WTC11 (cell line): ENCODE data around the gene ZGPAT. TPM values are rescaled to one million over a fixed set of nuclear protein-coding genes. Genes with fewer than 3 reads are reported as not detected.

Experiments used
- ATAC-seq: fragments of 200-7000 bp; cut with Tn5 transposase; 2 replicates; pipeline ENCODE4 v1.10.0; 2021; ENCODE audit warnings: mild to moderate bottlenecking, moderate library complexity
- CTCF ChIA-PET: fragments of 300-600 bp; sonication (Branson Sonifier 250); formaldehyde crosslinking; loops from one replicate; lab custom pipeline; 2021; ENCODE audit warnings: antibody characterized with exemption; lab: Charles Lee
- POLR2A ChIA-PET: fragments of 350-600 bp; sonication (Branson Sonifier 250); formaldehyde crosslinking; loops from one replicate; lab custom pipeline; 2021; ENCODE audit warnings: antibody characterized with exemption; lab: Charles Lee
- DNase-seq: peaks from one replicate; pipeline ENCODE4 v3.0.0; 2021; ENCODE audit warnings: low spot score
- H3K27ac Mint-ChIP-seq: 2 replicates; pipeline ENCODE4 v1.8.0; 2021; ENCODE audit warnings: mixed read lengths
- H3K27me3 Mint-ChIP-seq: 2 replicates; pipeline ENCODE4 v1.8.0; 2021; ENCODE audit warnings: low read depth, mild to moderate bottlenecking, moderate library complexity, mixed read lengths
- H3K36me3 Mint-ChIP-seq: 2 replicates; pipeline ENCODE4 v1.8.0; 2021; ENCODE audit warnings: mixed read lengths
- H3K4me1 Mint-ChIP-seq: 2 replicates; pipeline ENCODE4 v1.8.0; 2022; ENCODE audit warnings: mixed read lengths
- H3K4me3 Mint-ChIP-seq: 2 replicates; pipeline ENCODE4 v1.8.0; 2021; ENCODE audit warnings: mild to moderate bottlenecking, moderate library complexity, mixed read lengths
- H3K9me3 Mint-ChIP-seq: 2 replicates; pipeline ENCODE4 v1.8.0; 2021; ENCODE audit warnings: mixed read lengths
- E2F1 ChIP-seq: sonication (generic); formaldehyde crosslinking; IDR thresholded peaks from 2 replicates; pipeline ENCODE4 v1.8.0; 2022; ENCODE audit warnings: mild to moderate bottlenecking, missing genetic modification reagents
- GABPB1 ChIP-seq: sonication (generic); formaldehyde crosslinking; IDR thresholded peaks from 2 replicates; pipeline ENCODE4 v1.8.1; 2023; ENCODE audit warnings: mild to moderate bottlenecking, missing genetic modification reagents
- GRHL2 ChIP-seq: fragments of 250-450 bp; sonication (Bioruptor Pico); IDR thresholded peaks from 2 replicates; pipeline ENCODE4 v1.8.0; 2022; ENCODE audit warnings: mild to moderate bottlenecking, moderate library complexity; ENCODE audit not compliant: insufficient replicate concordance, severe bottlenecking
- KAT7 ChIP-seq: sonication (generic); formaldehyde crosslinking; IDR thresholded peaks from 2 replicates; pipeline ENCODE4 v1.8.1; 2023; ENCODE audit warnings: missing genetic modification reagents, mild to moderate bottlenecking, borderline replicate concordance
- MXD4 ChIP-seq: fragments of 250-450 bp; sonication (Bioruptor Pico); IDR thresholded peaks from 2 replicates; pipeline ENCODE4 v1.8.0; 2021; ENCODE audit warnings: mild to moderate bottlenecking, moderate library complexity, borderline replicate concordance
- NFATC4 ChIP-seq: fragments of 250-450 bp; sonication (Bioruptor Pico); IDR thresholded peaks from 2 replicates; pipeline ENCODE4 v1.9.0; 2021; ENCODE audit warnings: mild to moderate bottlenecking
- NR1H2 ChIP-seq: sonication (generic); formaldehyde crosslinking; IDR thresholded peaks from 2 replicates; pipeline ENCODE4 v1.9.0; 2021; ENCODE audit warnings: mild to moderate bottlenecking, moderate library complexity, missing genetic modification reagents
- NR2C2 ChIP-seq: sonication (generic); formaldehyde crosslinking; IDR thresholded peaks from 2 replicates; pipeline ENCODE4 v1.8.0; 2022; ENCODE audit warnings: mild to moderate bottlenecking, missing genetic modification reagents
- PRDM15 ChIP-seq: sonication (generic); formaldehyde crosslinking; IDR thresholded peaks from 2 replicates; pipeline ENCODE4 v1.8.0; 2022; ENCODE audit warnings: missing genetic modification reagents
- PRRX2 ChIP-seq: fragments of 250-450 bp; sonication (Bioruptor Pico); IDR thresholded peaks from 2 replicates; pipeline ENCODE4 v1.8.0; 2021; ENCODE audit warnings: mild to moderate bottlenecking
- SOX15 ChIP-seq: fragments of 250-450 bp; sonication (Bioruptor Pico); IDR thresholded peaks from 2 replicates; pipeline ENCODE4 v1.9.0; 2021; ENCODE audit warnings: mild to moderate bottlenecking
- SP1 ChIP-seq: sonication (generic); formaldehyde crosslinking; conservative IDR thresholded peaks from 2 replicates; pipeline ENCODE4 v1.8.1; 2022; ENCODE audit warnings: missing genetic modification reagents
- ZMAT4 ChIP-seq: fragments of 250-450 bp; sonication (Bioruptor Pico); IDR thresholded peaks from 2 replicates; pipeline ENCODE4 v1.9.0; 2021; ENCODE audit warnings: mild to moderate bottlenecking
- ZNF138 ChIP-seq: sonication (generic); formaldehyde crosslinking; conservative IDR thresholded peaks from 2 replicates; pipeline ENCODE4 v1.8.1; 2022; ENCODE audit warnings: mild to moderate bottlenecking, moderate library complexity, missing genetic modification reagents
- ZNF396 ChIP-seq: fragments of 250-450 bp; sonication (Bioruptor Pico); IDR thresholded peaks from 2 replicates; pipeline ENCODE4 v1.8.0; 2021; ENCODE audit warnings: mild to moderate bottlenecking, moderate library complexity, borderline replicate concordance
- ZNF425 ChIP-seq: fragments of 250-450 bp; sonication (Bioruptor Pico); conservative IDR thresholded peaks from 2 replicates; pipeline ENCODE4 v1.9.0; 2021; ENCODE audit warnings: mild to moderate bottlenecking
- ZNF532 ChIP-seq: fragments of 250-450 bp; sonication (Bioruptor Pico); IDR thresholded peaks from 2 replicates; pipeline ENCODE4 v1.9.0; 2021; ENCODE audit warnings: mild to moderate bottlenecking, borderline replicate concordance
- total RNA-seq: library from RNA; stranded (reverse); gene quantifications from 3 replicates; pipeline ENCODE4 v1.2.3, GENCODE V29; 2021
- TF ChIP-seq, protein P1 (sequence below): fragments of 250-450 bp; sonication (Bioruptor Pico); IDR thresholded peaks from 2 replicates; pipeline ENCODE4 v1.8.0; 2021; ENCODE audit warnings: mild to moderate bottlenecking
- TF ChIP-seq, protein P2 (sequence below): sonication (generic); formaldehyde crosslinking; IDR thresholded peaks from 2 replicates; pipeline ENCODE4 v1.8.1; 2023; ENCODE audit warnings: mild to moderate bottlenecking, moderate library complexity, missing genetic modification reagents

ZGPAT gene
- total RNA-seq, 1 experiment from 2014 or later: 28.3 TPM

- TF ChIP-seq PRDM15 (CRISPR knock-in tag): no peak
- no peak for TF ChIP-seq ZMAT4 (CRISPR knock-in tag)
- TF ChIP-seq PRRX2 (CRISPR knock-in tag): no peak
- no peak for TF ChIP-seq ZNF396
- TF ChIP-seq SP1 (CRISPR knock-in tag): no peak
- TF ChIP-seq KAT7 (CRISPR knock-in tag): no peak
- no peak for TF ChIP-seq SOX15
- TF ChIP-seq, protein P1, sequence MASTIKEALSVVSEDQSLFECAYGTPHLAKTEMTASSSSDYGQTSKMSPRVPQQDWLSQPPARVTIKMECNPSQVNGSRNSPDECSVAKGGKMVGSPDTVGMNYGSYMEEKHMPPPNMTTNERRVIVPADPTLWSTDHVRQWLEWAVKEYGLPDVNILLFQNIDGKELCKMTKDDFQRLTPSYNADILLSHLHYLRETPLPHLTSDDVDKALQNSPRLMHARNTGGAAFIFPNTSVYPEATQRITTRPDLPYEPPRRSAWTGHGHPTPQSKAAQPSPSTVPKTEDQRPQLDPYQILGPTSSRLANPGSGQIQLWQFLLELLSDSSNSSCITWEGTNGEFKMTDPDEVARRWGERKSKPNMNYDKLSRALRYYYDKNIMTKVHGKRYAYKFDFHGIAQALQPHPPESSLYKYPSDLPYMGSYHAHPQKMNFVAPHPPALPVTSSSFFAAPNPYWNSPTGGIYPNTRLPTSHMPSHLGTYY: no peak
- TF ChIP-seq, all 79 proteins: peak for 0
Observed at GRCh38 chr20:63777614-63778013, 69.8 kb downstream of the ZGPAT start (continued).

DNA sequence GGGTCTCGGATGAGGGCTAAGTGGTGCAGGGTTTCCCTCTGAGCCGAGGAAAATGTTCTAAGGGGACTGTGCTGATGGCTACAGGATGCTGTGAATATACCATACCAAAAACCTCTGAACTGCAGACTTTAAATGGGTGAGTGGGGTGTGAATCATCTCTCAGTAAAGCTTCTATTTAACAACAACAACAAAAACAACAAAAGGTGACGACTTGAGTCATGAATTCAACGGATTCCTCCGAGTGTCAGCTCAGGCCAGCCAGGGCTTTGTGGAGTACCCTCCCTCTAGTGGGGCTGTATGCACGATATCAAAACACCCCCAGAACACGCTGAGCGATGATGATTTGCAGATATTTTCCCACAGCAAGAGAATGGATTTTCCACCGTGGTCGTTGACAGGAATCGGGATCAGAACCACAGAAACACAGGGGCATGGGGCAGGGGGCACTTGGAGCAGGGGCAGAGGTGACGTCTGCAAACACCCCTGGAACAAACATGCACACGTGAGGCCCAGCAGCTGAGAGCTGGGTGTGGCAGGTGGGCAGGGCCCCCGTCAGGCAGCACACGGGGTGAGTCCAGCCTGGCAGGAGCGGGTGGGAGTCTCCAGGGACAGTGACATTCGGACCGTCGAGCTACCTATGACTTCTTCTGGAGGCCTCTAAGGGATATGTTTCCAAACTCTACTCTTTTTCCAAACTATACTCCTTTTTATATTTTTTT is 70.4 kb downstream of the ZGPAT start:
- peaks cover 14% of the 10 kb centered on the region for H3K4me1 Mint-ChIP-seq
- ATAC-seq (no peak), DNase-seq (no peak)
- CTCF ChIA-PET: no interaction called here
- H3K4me3 Mint-ChIP-seq: no peak overlapping the region
- TF ChIP-seq, protein P2, sequence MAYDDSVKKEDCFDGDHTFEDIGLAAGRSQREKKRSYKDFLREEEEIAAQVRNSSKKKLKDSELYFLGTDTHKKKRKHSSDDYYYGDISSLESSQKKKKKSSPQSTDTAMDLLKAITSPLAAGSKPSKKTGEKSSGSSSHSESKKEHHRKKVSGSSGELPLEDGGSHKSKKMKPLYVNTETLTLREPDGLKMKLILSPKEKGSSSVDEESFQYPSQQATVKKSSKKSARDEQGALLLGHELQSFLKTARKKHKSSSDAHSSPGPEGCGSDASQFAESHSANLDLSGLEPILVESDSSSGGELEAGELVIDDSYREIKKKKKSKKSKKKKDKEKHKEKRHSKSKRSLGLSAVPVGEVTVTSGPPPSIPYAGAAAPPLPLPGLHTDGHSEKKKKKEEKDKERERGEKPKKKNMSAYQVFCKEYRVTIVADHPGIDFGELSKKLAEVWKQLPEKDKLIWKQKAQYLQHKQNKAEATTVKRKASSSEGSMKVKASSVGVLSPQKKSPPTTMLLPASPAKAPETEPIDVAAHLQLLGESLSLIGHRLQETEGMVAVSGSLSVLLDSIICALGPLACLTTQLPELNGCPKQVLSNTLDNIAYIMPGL (CRISPR knock-in tag): no peak
- TF ChIP-seq GABPB1: no peak
- TF ChIP-seq ZNF138: no peak
- no peak for TF ChIP-seq ZNF425 (CRISPR knock-in tag)
- TF ChIP-seq ZNF532: no peak
- TF ChIP-seq MXD4 (CRISPR knock-in tag): no peak
- TF ChIP-seq NFATC4: no peak
- TF ChIP-seq NR1H2 (CRISPR knock-in tag): no peak
- no peak for TF ChIP-seq E2F1 (CRISPR knock-in tag)
- no peak for TF ChIP-seq NR2C2
- TF ChIP-seq GRHL2 (CRISPR knock-in tag): no peak
- TF ChIP-seq, all 79 proteins: peak for 0
- Mint-ChIP-seq H3K27ac (no peak overlapping the region), H3K27me3 (peaks cover 4% of the 10 kb centered on the region; the same call in 1 of the 2 replicates), H3K36me3 (peaks cover 16% of the 10 kb centered on the region), H3K9me3 (peaks cover 20% of the 10 kb centered on the region)
- POLR2A ChIA-PET: no interaction called here
